ENCODE results near the gene FHIT. TPM values are rescaled to one million over a fixed set of nuclear protein-coding genes. Genes with fewer than 3 reads are reported as not detected.

FHIT gene
- total RNA-seq, 4 donors from 2014 or later: 3.5 to 17.0 (median 16.7) TPM

DNA sequence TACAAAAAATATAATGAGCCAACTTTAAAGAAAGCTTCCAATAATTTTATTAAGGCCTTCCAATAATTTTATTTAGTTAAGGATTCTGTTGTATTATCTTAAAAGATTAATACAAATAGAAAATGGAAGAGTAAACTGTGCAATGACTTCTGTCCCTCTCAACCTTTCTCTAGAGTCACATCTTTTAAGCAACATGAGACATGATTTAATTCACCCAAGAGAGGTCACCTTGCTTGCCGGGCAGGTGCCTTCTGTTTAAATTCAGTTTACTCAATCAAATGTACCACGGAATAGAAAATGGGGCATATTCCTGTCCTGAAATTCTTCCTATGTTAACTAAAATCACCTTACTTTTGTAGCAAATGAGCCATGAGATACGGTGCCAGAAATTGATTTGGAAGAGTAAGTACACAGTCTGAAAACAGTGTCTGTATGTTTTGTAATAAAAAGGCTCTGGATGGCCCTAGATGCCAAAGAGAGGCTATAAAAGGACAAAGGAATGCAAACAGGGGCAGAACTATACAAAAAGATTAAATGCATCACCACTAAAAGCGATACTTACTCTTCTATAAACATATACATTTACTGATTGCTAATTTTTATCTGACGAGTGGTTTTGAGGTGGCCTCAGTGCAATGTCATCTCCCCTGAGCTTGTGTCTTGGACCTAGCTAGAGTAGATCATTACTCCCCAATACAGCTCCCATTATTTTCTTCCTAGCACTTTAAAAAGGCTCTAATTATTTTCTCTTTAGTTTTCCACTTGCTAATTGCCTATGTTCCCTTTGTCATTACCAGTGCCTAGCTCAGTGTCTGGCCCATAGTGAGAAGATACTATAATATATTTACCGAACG is 134.0 kb downstream of the FHIT start:
- DNase-seq: no peak
- no peak overlapping the region for H3K27ac ChIP-seq
- H3K4me3 ChIP-seq: no peak overlapping the region

DNA sequence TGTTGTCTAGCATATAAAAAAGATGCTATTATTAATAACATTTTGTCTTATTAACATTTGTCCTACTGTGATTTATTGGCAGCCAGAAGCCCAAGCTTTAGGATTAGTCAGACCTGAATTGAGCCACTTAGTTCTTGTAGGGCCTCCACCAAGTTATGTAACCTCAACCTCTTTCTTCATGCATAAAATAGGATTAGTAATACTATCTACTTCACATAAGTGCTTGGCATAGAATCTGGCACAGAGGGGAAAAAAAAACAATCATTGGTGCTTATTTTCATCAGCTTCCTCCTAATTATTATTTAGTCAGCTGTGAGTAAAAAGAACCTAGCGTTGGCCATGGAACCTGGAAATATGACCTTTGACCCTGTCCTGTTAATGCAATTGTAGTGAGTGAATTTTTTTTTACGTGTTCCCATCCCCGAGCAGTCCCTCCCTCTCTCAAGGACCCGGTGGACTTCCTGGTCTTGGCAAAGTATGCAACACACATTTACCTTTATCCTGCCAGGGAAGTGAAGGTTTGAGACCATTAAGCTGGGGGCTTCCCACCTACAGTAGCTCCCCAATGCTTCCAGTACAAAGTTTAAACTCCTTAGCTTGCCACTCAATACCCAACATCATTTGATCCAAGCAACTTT is 136.8 kb downstream of the FHIT start:
- H3K4me3 ChIP-seq: no peak overlapping the region
- no peak overlapping the region for H3K27ac ChIP-seq
- no peak for DNase-seq
- H3K4me1 ChIP-seq: peaks cover 0 to 4% (median 0%) of the 10 kb centered on the region in 4 donors
- no peaks in the 10 kb centered on the region for H3K27me3 ChIP-seq
- H3K36me3 ChIP-seq: no peaks in the 10 kb centered on the region
- no peak for TF ChIP-seq CTCF (IDR thresholded peaks at IDR 0.05)
- TF ChIP-seq POLR2A (IDR thresholded peaks at IDR 0.05): no peak
- no peaks in the 10 kb centered on the region for H3K9me3 ChIP-seq

More for the DNA sequence above, 134.0 kb downstream of the FHIT start:
- Histone ChIP-seq H3K27me3 (no peaks in the 10 kb centered on the region), H3K9me3 (no peaks in the 10 kb centered on the region), H3K4me1 (peaks cover 0 to 4% (median 0%) of the 10 kb centered on the region in 4 donors), H3K36me3 (no peaks in the 10 kb centered on the region)
- TF ChIP-seq CTCF (IDR thresholded peaks at IDR 0.05): no peak
- TF ChIP-seq POLR2A (IDR thresholded peaks at IDR 0.05): no peak

DNA sequence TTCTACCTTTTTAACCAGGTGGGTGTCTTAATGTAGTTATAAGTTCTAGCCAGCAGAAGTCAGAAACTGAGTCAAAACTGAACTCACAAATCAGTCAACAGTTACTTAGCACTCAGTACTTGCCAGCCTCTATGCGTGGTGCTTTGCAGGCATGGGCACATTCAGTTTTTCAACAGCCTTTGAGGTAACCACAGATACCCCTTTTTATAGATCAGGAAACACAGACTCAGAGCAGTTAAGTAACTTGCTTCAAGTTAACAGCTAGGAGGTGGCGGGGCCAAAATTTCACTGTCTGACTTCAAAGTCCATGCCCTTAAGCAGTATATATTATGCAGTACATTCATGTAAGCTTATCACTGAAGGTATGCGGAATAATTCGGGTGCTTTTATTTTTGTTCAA is 139.4 kb downstream of the FHIT start:
- Histone ChIP-seq H3K36me3 (no peaks in the 10 kb centered on the region), H3K27ac (no peak overlapping the region), H3K9me3 (no peaks in the 10 kb centered on the region), H3K4me1 (no peaks in the 10 kb centered on the region), H3K4me3 (no peak overlapping the region), H3K27me3 (no peaks in the 10 kb centered on the region)
- peak in 1 of 3 donors; percentile 51 for DNase-seq
- TF ChIP-seq POLR2A (IDR thresholded peaks at IDR 0.05): no peak
- TF ChIP-seq CTCF (IDR thresholded peaks at IDR 0.05): no peak

GRCh38 chr3:61110576-61110975 is 140.7 kb downstream of the FHIT start:
- DNase-seq: no peak
- H3K4me3 ChIP-seq: no peak overlapping the region
- H3K27me3 ChIP-seq: no peaks in the 10 kb centered on the region
- H3K36me3 ChIP-seq: no peaks in the 10 kb centered on the region
- no peaks in the 10 kb centered on the region for H3K4me1 ChIP-seq
- TF ChIP-seq POLR2A (IDR thresholded peaks at IDR 0.05) (no peak), CTCF (IDR thresholded peaks at IDR 0.05) (no peak)
- no peak overlapping the region for H3K27ac ChIP-seq
- no peaks in the 10 kb centered on the region for H3K9me3 ChIP-seq

DNA sequence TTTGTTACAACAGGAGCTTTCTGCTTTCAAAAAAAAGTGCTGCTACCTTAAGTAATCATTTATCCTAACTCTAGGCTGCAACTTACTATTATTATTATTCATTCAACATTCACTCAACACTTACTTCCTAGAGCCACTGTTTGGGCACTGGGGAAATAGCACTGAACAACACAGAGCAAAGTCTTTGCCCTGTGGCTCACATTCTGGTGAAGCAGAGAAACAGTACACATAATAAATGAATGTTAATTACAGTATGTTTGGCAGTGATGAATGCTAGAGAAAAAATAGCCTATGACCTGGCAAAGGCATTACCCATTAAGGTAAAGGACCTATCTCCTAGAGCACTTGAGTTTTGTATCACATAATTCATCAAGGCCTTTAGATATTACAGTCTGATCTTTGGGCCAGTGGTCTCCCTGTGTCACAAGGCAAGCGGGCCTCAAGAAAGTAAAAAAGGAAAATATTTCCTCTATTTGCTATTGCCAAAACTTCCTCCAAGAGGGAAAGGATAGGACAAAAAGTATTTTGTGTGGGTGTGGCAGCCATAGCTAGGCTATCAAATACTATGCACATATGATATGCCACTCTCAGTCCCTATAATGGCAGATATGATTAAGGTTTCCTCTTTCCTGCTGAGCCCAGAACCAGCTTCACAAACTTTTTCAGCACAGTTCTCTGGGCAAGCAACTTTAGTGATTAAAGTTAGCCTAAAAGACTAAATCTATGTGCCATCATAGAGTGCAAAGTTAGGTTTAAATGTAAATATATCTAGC is 142.8 kb downstream of the FHIT start:
- no peak overlapping the region for H3K4me3 ChIP-seq

More for the DNA sequence above, 142.8 kb downstream of the FHIT start:
- no peaks in the 10 kb centered on the region for H3K36me3 ChIP-seq
- no peaks in the 10 kb centered on the region for H3K4me1 ChIP-seq
- TF ChIP-seq CTCF (IDR thresholded peaks at IDR 0.05): no peak
- TF ChIP-seq POLR2A (IDR thresholded peaks at IDR 0.05): no peak
- H3K27me3 ChIP-seq: no peaks in the 10 kb centered on the region
- DNase-seq: no peak
- no peaks in the 10 kb centered on the region for H3K9me3 ChIP-seq
- no peak overlapping the region for H3K27ac ChIP-seq

Measured in Peyer's patch (tissue), 4 donors.